ENCODE measurements around the gene HACD2. TPM values are rescaled to one million over a fixed set of nuclear protein-coding genes. Genes with fewer than 3 reads are reported as not detected.

HACD2 gene
- total RNA-seq, 1 donor from 2014 or later, result 13.9 TPM

DNA sequence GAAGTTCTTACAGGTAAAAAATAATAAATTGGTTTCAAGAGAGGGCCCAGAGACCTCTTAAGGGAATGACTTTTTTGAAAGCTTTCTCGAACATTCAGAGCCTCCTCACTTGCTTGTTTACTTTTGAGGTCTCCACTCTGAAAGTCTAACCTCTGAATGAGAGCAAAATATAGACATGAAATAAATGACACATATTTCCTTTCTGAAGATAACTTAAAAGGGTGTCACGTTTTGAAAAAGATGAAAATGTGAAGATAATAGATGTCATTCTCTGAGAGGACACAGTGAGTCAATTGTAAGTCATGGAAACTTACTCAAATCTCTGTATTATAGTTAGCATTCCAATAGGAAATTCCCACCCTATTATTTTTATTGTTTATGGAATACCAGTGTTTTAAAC is 44.6 kb downstream of the HACD2 start:
- Mint-ChIP-seq H3K27ac (ENCODE audit: unreplicated experiment) (no peak overlapping the region), H3K36me3 (ENCODE audit: low read depth, unreplicated experiment) (no peaks in the 10 kb centered on the region), H3K4me3 (ENCODE audit: unreplicated experiment) (no peak overlapping the region), H3K4me1 (ENCODE audit: unreplicated experiment) (no peaks in the 10 kb centered on the region), H3K9me3 (ENCODE audit: unreplicated experiment) (no peaks in the 10 kb centered on the region), H3K27me3 (ENCODE audit: unreplicated experiment) (no peaks in the 10 kb centered on the region)
- TF ChIP-seq CTCF (IDR thresholded peaks at IDR 0.05; ENCODE audit: unreplicated experiment), result no peak
- DNase-seq (ENCODE audit: low spot score), result no peak

DNA sequence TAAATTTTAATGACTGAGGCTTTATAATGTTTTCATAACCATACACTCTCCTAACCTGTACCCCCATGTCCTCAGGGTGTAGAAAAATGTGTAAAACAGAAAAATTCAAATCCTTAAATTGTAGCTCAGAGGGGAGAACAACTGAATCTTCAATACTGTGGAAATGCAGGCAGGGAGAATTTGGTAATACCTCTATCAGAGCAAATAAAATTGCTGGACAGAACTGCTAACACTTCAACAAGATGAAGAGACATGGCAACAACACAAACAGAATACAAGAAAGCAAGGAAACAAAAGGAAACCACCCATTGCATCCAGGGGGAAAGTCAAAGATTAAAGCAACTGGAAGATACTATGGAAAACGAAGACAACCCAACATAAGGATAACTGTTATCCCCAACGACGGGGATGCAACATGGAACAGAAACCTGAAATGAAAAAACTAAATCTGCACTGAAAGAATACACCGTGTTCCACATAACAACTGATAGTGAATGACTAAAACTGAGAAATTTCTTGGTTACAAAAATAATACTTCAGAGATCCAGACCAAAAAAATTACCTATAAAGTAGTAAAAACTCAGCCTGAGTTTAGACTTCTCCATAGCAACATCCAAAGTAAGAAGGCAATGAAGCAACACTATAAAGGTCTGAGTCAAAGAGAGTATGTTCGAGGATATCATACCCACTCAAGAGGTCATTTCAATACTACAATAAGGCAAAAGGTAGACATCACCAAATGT is 48.5 kb downstream of the HACD2 start:
- H3K36me3 Mint-ChIP-seq (ENCODE audit: low read depth, unreplicated experiment), result no peaks in the 10 kb centered on the region
- no peaks in the 10 kb centered on the region for H3K9me3 Mint-ChIP-seq (ENCODE audit: unreplicated experiment)
- H3K27me3 Mint-ChIP-seq (ENCODE audit: unreplicated experiment), result peaks cover 2% of the 10 kb centered on the region
- H3K4me3 Mint-ChIP-seq (ENCODE audit: unreplicated experiment), result no peak overlapping the region
- no peak overlapping the region for H3K27ac Mint-ChIP-seq (ENCODE audit: unreplicated experiment)
- no peak for TF ChIP-seq CTCF (IDR thresholded peaks at IDR 0.05; ENCODE audit: unreplicated experiment)
- no peaks in the 10 kb centered on the region for H3K4me1 Mint-ChIP-seq (ENCODE audit: unreplicated experiment)
- DNase-seq (ENCODE audit: low spot score), result no peak

GRCh38 chr3:123535580-123535979 is 49.3 kb downstream of the HACD2 start:
- Mint-ChIP-seq H3K27me3 (ENCODE audit: unreplicated experiment) (peaks cover 2% of the 10 kb centered on the region), H3K4me3 (ENCODE audit: unreplicated experiment) (no peak overlapping the region), H3K4me1 (ENCODE audit: unreplicated experiment) (no peaks in the 10 kb centered on the region), H3K36me3 (ENCODE audit: low read depth, unreplicated experiment) (no peaks in the 10 kb centered on the region), H3K9me3 (ENCODE audit: unreplicated experiment) (no peaks in the 10 kb centered on the region), H3K27ac (ENCODE audit: unreplicated experiment) (no peak overlapping the region)
- DNase-seq (ENCODE audit: low spot score), result no peak
- TF ChIP-seq CTCF (IDR thresholded peaks at IDR 0.05; ENCODE audit: unreplicated experiment), result no peak

GRCh38 chr3:123534264-123534663 is 50.6 kb downstream of the HACD2 start:
- no peaks in the 10 kb centered on the region for H3K36me3 Mint-ChIP-seq (ENCODE audit: low read depth, unreplicated experiment)
- no peaks in the 10 kb centered on the region for H3K9me3 Mint-ChIP-seq (ENCODE audit: unreplicated experiment)
- H3K4me1 Mint-ChIP-seq (ENCODE audit: unreplicated experiment), result no peaks in the 10 kb centered on the region
- no peak overlapping the region for H3K27ac Mint-ChIP-seq (ENCODE audit: unreplicated experiment)
- peaks cover 2% of the 10 kb centered on the region for H3K27me3 Mint-ChIP-seq (ENCODE audit: unreplicated experiment)
- H3K4me3 Mint-ChIP-seq (ENCODE audit: unreplicated experiment), result no peak overlapping the region
- TF ChIP-seq CTCF (IDR thresholded peaks at IDR 0.05; ENCODE audit: unreplicated experiment), result no peak
- no peak for DNase-seq (ENCODE audit: low spot score)

DNA sequence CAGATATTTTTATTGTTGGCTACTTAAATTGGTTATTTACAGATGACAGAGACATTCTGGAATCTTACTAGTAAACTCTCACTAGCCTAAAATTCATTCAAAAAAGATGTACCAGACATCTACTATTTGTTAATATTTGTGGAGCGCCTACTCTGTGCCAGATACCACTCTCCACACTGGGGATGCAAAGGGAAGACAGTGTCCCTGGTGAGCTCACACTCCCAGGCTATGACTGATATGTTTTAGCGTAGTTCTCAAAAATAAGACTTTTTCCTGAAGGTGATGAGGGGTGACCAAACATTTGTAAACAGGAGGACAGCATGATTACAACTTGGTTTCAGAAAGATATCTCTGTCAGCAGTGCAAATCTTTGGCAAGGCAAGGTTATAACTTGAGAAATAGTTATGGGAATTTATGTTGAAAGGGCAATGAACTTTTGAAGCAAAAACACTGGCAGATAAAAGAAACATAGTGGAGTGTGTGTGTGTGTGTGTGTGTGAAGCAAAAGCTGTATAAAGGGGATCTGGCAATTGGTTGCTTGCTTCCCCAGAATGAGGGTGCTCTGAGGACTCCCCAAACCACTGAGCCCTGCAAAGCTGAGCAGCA is 51.2 kb downstream of the HACD2 start:
- H3K9me3 Mint-ChIP-seq (ENCODE audit: unreplicated experiment), result no peaks in the 10 kb centered on the region
- no peaks in the 10 kb centered on the region for H3K4me1 Mint-ChIP-seq (ENCODE audit: unreplicated experiment)
- no peak for TF ChIP-seq CTCF (IDR thresholded peaks at IDR 0.05; ENCODE audit: unreplicated experiment)
- no peak for DNase-seq (ENCODE audit: low spot score)
- no peaks in the 10 kb centered on the region for H3K36me3 Mint-ChIP-seq (ENCODE audit: low read depth, unreplicated experiment)
- no peak overlapping the region for H3K27ac Mint-ChIP-seq (ENCODE audit: unreplicated experiment)
- no peak overlapping the region for H3K4me3 Mint-ChIP-seq (ENCODE audit: unreplicated experiment)
- H3K27me3 Mint-ChIP-seq (ENCODE audit: unreplicated experiment), result peaks cover 2% of the 10 kb centered on the region

All from endothelial cell (in vitro differentiated cells).